Smooth muscle cell of the coronary artery (primary cell): ENCODE measurements around the gene ANKRD60. TPM values are rescaled to one million over a fixed set of nuclear protein-coding genes. Genes with fewer than 3 reads are reported as not detected.

Source experiments
- total RNA-seq: library from RNA; depleted of rRNA; stranded (reverse); fragments of >200 nt; gene quantifications from 2 replicates; pipeline ENCODE4 v1.2.3, GENCODE V29; 2014; ENCODE audit warnings: low replicate concordance

Gene ANKRD60
- total RNA-seq: not detected in 2 replicates

GRCh38 chr20:58228484-58229197 lies at the start of gene ANKRD60:
TSS of gene ANKRD60 (minus strand) at chr20:58228653. CDS start at chr20:58228653, 0 bp downstream.

Other genes with a start within 250 kb of the ANKRD60 start
- 7.4 and 10.3 TPM in 2 replicates for gene RAB22A, start 81.1 kb upstream of the ANKRD60 start, total RNA-seq
- gene VAPB, start 160.6 kb upstream of the ANKRD60 start, total RNA-seq: 9.1 and 14.6 TPM in 2 replicates